SU-DHL-6 (cell line): Measurements from ENCODE around the gene HSPB8.

Experiments
- H2AFZ ChIP-seq: fragments of 200-600 bp; sonication (generic); 2 replicates; pipeline ENCODE4 v1.6.1; 2014; ENCODE audit warnings: low read depth, mild to moderate bottlenecking, moderate library complexity, mixed read lengths, antibody characterized with exemption, low read length; ENCODE audit not compliant: severe bottlenecking
- H3F3A ChIP-seq: fragments of 200-600 bp; shearing (Covaris generic); 2 replicates; pipeline ENCODE4 v1.6.0; 2016; ENCODE audit warnings: antibody characterized with exemption, mild to moderate bottlenecking; ENCODE audit not compliant: insufficient read depth
- H3K27ac ChIP-seq: fragments of 200-600 bp; sonication (generic); 2 replicates; pipeline ENCODE4 v1.5.1; 2016; ENCODE audit warnings: low read depth, mild to moderate bottlenecking, low read length, moderate library complexity, mixed read lengths
- H3K27me3 ChIP-seq: fragments of 200-600 bp; sonication (generic), shearing (Covaris generic); 2 replicates; pipeline ENCODE4 v1.6.0; 2014; ENCODE audit warnings: mild to moderate bottlenecking, low read length
- H3K36me3 ChIP-seq: fragments of 200-600 bp; sonication (generic); 2 replicates; pipeline ENCODE4 v1.6.1; 2014; ENCODE audit warnings: mild to moderate bottlenecking, low read length, mixed read lengths
- H3K4me2 ChIP-seq: fragments of 300-600, 200-600 bp; shearing (Covaris generic), sonication (generic); 2 replicates; pipeline ENCODE4 v1.6.0; 2014; ENCODE audit warnings: low read length, low read depth, mild to moderate bottlenecking; ENCODE audit not compliant: poor library complexity, severe bottlenecking
- H3K4me3 ChIP-seq: fragments of 200-600 bp; sonication (generic); 2 replicates; pipeline ENCODE4 v1.5.1; 2014; ENCODE audit warnings: antibody characterized with exemption, low read length, mild to moderate bottlenecking, mixed read lengths; ENCODE audit not compliant: insufficient read depth, poor library complexity, severe bottlenecking
- H3K79me2 ChIP-seq: fragments of 200-600 bp; sonication (generic); 2 replicates; pipeline ENCODE4 v1.6.1; 2014; ENCODE audit warnings: mild to moderate bottlenecking, low read length, moderate library complexity; ENCODE audit not compliant: insufficient read depth
- H3K9ac ChIP-seq: fragments of 200-600 bp; sonication (generic); 2 replicates; pipeline ENCODE4 v1.7.0; 2014; ENCODE audit warnings: mild to moderate bottlenecking, low read length
- H3K9me2 ChIP-seq: fragments of 200-600 bp; sonication (generic); replicated peaks from 2 replicates; pipeline ENCODE4 v1.6.1; 2014; ENCODE audit warnings: low read length; ENCODE audit not compliant: insufficient read depth
- H3K9me3 ChIP-seq: fragments of 200-600 bp; sonication (generic); 2 replicates; pipeline ENCODE4 v1.6.1; 2014; ENCODE audit warnings: low read length, mixed read lengths; ENCODE audit not compliant: insufficient read depth
- H4K20me1 ChIP-seq: fragments of 200-600 bp; sonication (generic); 2 replicates; pipeline ENCODE4 v1.6.1; 2014; ENCODE audit warnings: low read depth, mild to moderate bottlenecking, antibody characterized with exemption, low read length, moderate library complexity, mixed read lengths
- EZH2phosphoT487 ChIP-seq: fragments of 200-600 bp; sonication (generic), shearing (Covaris generic); conservative IDR thresholded peaks from 2 replicates; pipeline ENCODE4 v1.6.1; 2018; ENCODE audit warnings: mild to moderate bottlenecking, antibody characterized with exemption, low read length, moderate library complexity, mixed read lengths

HSPB8 gene

DNA sequence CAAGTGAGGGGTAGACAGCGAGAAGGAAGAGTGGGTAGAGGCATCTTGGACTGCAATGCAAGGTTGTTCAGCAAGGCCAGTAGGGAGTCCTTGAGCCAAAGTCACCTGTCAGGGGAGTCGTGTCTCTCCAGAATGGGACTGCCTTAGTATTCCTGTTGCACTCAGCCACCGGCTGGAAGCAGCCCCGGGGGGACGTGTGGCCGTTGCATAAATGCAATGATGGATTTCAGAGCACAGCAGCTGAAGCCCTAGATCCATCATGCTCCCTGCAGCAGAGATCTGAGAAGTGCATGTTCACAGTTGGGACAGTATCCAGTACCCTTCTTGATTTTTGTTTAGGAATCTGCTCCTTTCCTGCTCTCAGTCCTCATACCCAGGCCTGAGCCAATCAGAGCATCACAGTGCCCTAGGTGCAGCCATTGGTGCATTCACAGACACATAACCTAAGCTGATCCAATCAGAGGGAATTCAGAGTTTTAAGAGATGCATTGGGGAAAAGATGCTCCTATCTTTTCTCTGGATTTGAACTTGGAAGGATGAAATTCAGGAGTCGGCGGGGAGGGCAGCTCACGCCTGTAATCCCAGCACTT is 62.9 kb downstream of the HSPB8 start:
- no peak overlapping the region for H3K9ac ChIP-seq
- no peaks in the 10 kb centered on the region for H3K9me2 ChIP-seq
- no peak overlapping the region for H3K4me2 ChIP-seq
- H3K27me3 ChIP-seq = no peaks in the 10 kb centered on the region
- H3K79me2 ChIP-seq = no peaks in the 10 kb centered on the region
- no peak overlapping the region for H3K4me3 ChIP-seq
- TF ChIP-seq EZH2phosphoT487 = no peak
- H3K9me3 ChIP-seq = no peaks in the 10 kb centered on the region
- H3K36me3 ChIP-seq = no peaks in the 10 kb centered on the region
- H2AFZ ChIP-seq = no peak overlapping the region
- no peak overlapping the region for H3K27ac ChIP-seq
- H4K20me1 ChIP-seq = no peaks in the 10 kb centered on the region
- H3F3A ChIP-seq = no peaks in the 10 kb centered on the region
